Endothelial cell of umbilical vein (primary cell): ENCODE measurements around the gene CHSY3.

Experiments used
- EZH2 ChIP-seq: IDR thresholded peaks from 2 replicates; pipeline ENCODE4 v1.6.1; 2012; ENCODE audit warnings: borderline replicate concordance, low read depth, mild to moderate bottlenecking, moderate library complexity, low read length, inconsistent platforms; ENCODE audit not compliant: severe bottlenecking
- GATA2 ChIP-seq: IDR thresholded peaks from 2 replicates; pipeline ENCODE4 v1.7.0; 2011; ENCODE audit warnings: low read depth, mild to moderate bottlenecking, moderate library complexity, mixed read lengths, low read length; ENCODE audit not compliant: insufficient read length, insufficient read depth
- JUN ChIP-seq: IDR thresholded peaks from 2 replicates; pipeline ENCODE4 v1.6.1; 2011; ENCODE audit warnings: borderline replicate concordance, low read depth; ENCODE audit not compliant: insufficient read length, insufficient read depth
- MYC ChIP-seq: IDR thresholded peaks from one replicate; pipeline ENCODE4 v1.6.1; 2011; ENCODE audit warnings: mild to moderate bottlenecking, low read depth, low read length
- POLR2A ChIP-seq: IDR thresholded peaks from 2 replicates; pipeline ENCODE4 v1.6.1; 2012; ENCODE audit warnings: low read depth, mild to moderate bottlenecking, control low read depth, low read length
- POLR2AphosphoS5 ChIP-seq: IDR thresholded peaks from 2 replicates; pipeline ENCODE4 v1.6.1; 2012; ENCODE audit warnings: low read depth, mild to moderate bottlenecking, control low read depth, low read length, moderate library complexity; ENCODE audit not compliant: insufficient read depth
- TF ChIP-seq, protein P1 (sequence below), 2 donors: IDR thresholded peaks; 1 replicate in 1 of 2; 2 replicates in 1 of 2; pipeline ENCODE4 v1.5.1; 2011; ENCODE audit warnings: low read length in 2 of 2, mild to moderate bottlenecking in 2 of 2, moderate library complexity in 2 of 2, control low read depth in 1 of 2, inconsistent platforms in 1 of 2, low read depth in 1 of 2; ENCODE audit not compliant: insufficient read depth in 1 of 2; ENCODE audit errors: extremely low read depth in 1 of 2
- TF ChIP-seq, protein P2 (sequence below): IDR thresholded peaks from 2 replicates; pipeline ENCODE4 v1.6.1; 2011; ENCODE audit not compliant: insufficient read depth, insufficient read length

DNA sequence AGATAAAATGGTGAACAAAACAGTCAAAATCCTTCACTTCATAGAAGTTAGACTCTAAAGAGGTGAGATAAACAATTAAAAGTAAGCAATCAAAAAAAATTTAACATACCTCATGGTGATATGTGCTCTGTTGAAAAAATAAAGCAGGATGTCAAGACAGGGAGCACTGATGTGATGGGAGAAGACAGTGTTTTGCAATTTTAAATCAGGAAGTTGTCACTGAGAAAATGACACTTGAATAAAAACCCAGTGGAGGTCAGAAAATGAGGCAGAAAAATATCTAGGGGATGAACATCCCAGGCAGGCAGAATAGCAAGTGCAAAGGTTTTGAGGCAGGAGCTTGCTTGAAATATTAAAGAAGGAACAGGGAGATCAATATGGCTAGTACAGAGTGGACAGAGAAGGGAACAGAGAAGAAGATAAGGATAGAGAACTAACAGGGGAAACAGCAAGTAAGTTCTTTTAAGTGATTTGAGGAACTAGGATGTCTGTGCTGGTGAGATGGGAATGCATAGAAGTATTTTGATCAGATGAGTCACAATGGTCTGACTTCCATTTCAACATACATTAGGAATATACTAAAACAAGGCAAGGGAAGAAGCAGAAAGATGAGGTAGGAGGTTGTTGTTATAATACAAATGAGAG is 130.4 kb downstream of the CHSY3 start:
- no peak for TF ChIP-seq EZH2
- TF ChIP-seq POLR2AphosphoS5, result no peak
- TF ChIP-seq, protein P1, sequence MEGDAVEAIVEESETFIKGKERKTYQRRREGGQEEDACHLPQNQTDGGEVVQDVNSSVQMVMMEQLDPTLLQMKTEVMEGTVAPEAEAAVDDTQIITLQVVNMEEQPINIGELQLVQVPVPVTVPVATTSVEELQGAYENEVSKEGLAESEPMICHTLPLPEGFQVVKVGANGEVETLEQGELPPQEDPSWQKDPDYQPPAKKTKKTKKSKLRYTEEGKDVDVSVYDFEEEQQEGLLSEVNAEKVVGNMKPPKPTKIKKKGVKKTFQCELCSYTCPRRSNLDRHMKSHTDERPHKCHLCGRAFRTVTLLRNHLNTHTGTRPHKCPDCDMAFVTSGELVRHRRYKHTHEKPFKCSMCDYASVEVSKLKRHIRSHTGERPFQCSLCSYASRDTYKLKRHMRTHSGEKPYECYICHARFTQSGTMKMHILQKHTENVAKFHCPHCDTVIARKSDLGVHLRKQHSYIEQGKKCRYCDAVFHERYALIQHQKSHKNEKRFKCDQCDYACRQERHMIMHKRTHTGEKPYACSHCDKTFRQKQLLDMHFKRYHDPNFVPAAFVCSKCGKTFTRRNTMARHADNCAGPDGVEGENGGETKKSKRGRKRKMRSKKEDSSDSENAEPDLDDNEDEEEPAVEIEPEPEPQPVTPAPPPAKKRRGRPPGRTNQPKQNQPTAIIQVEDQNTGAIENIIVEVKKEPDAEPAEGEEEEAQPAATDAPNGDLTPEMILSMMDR (IDR thresholded peaks at IDR 0.05; ENCODE audit: extremely low read depth in 1 of 2, insufficient read depth in 1 of 2, low read depth in 1 of 2, low read length in 2 of 2), result no peak
- no peak for TF ChIP-seq GATA2
- TF ChIP-seq JUN, result no peak
- no peak for TF ChIP-seq POLR2A
- TF ChIP-seq, protein P2, sequence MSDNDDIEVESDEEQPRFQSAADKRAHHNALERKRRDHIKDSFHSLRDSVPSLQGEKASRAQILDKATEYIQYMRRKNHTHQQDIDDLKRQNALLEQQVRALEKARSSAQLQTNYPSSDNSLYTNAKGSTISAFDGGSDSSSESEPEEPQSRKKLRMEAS, result no peak
- TF ChIP-seq MYC, result no peak
